Endothelial cell of umbilical vein (primary cell): Measurements from ENCODE around the gene CAMKMT. TPM values are rescaled to one million over a fixed set of nuclear protein-coding genes. Genes with fewer than 3 reads are reported as not detected.

ENCODE experiments used
- BruUV-seq: library from RNA; stranded (reverse); fragments of 400-500 nt; replicated peaks from 2 replicates; lab custom pipeline; 2021; lab: Mats Ljungman, UMichigan
- CTCF ChIA-PET: fragments of 300-600, 350-600 bp; sonication (Branson Sonifier 250); formaldehyde crosslinking; loops from one replicate; lab custom pipeline; 2021; ENCODE audit warnings: antibody characterized with exemption, inconsistent platforms; lab: Charles Lee
- POLR2A ChIA-PET: fragments of 300-600, 350-600 bp; sonication (Branson Sonifier 250); formaldehyde crosslinking; loops from one replicate; lab custom pipeline; 2021; ENCODE audit warnings: antibody characterized with exemption, inconsistent platforms; lab: Charles Lee
- DNase-seq: peaks from one replicate; pipeline ENCODE4 v3.0.0-alpha.2; 2011; ENCODE audit warnings: low read depth, low spot score
- FAIRE-seq: peaks from 2 replicates; lab custom pipeline; 2011; peaks lifted over from hg19 to GRCh38; lab: Jason Lieb, UNC
- H2AFZ ChIP-seq: 2 replicates; pipeline ENCODE4 v1.6.0; 2012; ENCODE audit warnings: low read depth, low read length, control low read depth, inconsistent platforms
- H3K27ac ChIP-seq: 2 replicates; pipeline ENCODE4 v1.5.1; 2011; ENCODE audit warnings: low read depth, mild to moderate bottlenecking, control low read depth, low read length, moderate library complexity; ENCODE audit not compliant: insufficient read depth
- H3K27me3 ChIP-seq, 2 experiments: 2 replicates each; pipeline versions ENCODE4 v1.6.0 to v1.6.1; 2011; ENCODE audit warnings: low read length in 2 of 2, mixed read lengths in 1 of 2; ENCODE audit not compliant: control insufficient read depth in 2 of 2, insufficient read depth in 2 of 2
- H3K36me3 ChIP-seq, 2 experiments: 2 replicates in 1 of 2; 3 replicates in 1 of 2; pipeline ENCODE4 v1.5.1; 2011; ENCODE audit warnings: low read length in 2 of 2, mild to moderate bottlenecking in 1 of 2, moderate library complexity in 1 of 2; ENCODE audit not compliant: control insufficient read depth in 2 of 2, insufficient read depth in 2 of 2; ENCODE audit errors: extremely low read depth in 1 of 2
- H3K4me1 ChIP-seq: 3 replicates; pipeline ENCODE4 v1.5.1; 2011; ENCODE audit warnings: mild to moderate bottlenecking, low read length; ENCODE audit not compliant: control insufficient read depth, insufficient read depth; ENCODE audit errors: extremely low read depth
- H3K4me2 ChIP-seq: 2 replicates; pipeline ENCODE4 v1.6.1; 2011; ENCODE audit warnings: low read length, control low read depth, mixed read lengths; ENCODE audit not compliant: insufficient read depth
- H3K4me3 ChIP-seq, 3 experiments: fragments of 200-600 bp in 1 of 3; sonication (generic), shearing (Covaris generic) in 1 of 3; replicated peaks in 1 of 3; 2 replicates each; pipeline ENCODE4 v1.5.1; 2011 to 2016; ENCODE audit warnings: control low read depth in 3 of 3, low read length in 3 of 3, mild to moderate bottlenecking in 2 of 3, inconsistent platforms in 1 of 3, low read depth in 1 of 3, moderate library complexity in 1 of 3; ENCODE audit not compliant: insufficient read depth in 1 of 3
- H3K79me2 ChIP-seq: 2 replicates; pipeline ENCODE4 v1.6.0; 2012; ENCODE audit warnings: low read length, inconsistent platforms; ENCODE audit not compliant: control insufficient read depth, insufficient read depth
- H3K9ac ChIP-seq: replicated peaks from 2 replicates; pipeline ENCODE3; 2011; ENCODE audit warnings: low read length, control low read depth; ENCODE audit not compliant: insufficient read depth; ENCODE audit errors: extremely low read depth
- H3K9me1 ChIP-seq: replicated peaks from 3 replicates; pipeline ENCODE4 v1.6.0; 2011; ENCODE audit warnings: mild to moderate bottlenecking, low read length; ENCODE audit not compliant: control insufficient read depth, insufficient read depth; ENCODE audit errors: extremely low read depth
- H3K9me3 ChIP-seq: replicated peaks from 2 replicates; pipeline ENCODE4 v1.5.1; 2012; ENCODE audit warnings: low read length, inconsistent platforms; ENCODE audit not compliant: control insufficient read depth, insufficient read depth
- H4K20me1 ChIP-seq: replicated peaks from 2 replicates; pipeline ENCODE3; 2011; ENCODE audit warnings: mild to moderate bottlenecking, low read length; ENCODE audit not compliant: control insufficient read depth, insufficient read depth; ENCODE audit errors: extremely low read depth
- CTCF ChIP-seq, 2 donors: IDR thresholded peaks; 1 replicate in 1 of 2; 2 replicates in 1 of 2; pipeline ENCODE4 v1.5.1; 2011; ENCODE audit warnings: low read length in 2 of 2, mild to moderate bottlenecking in 2 of 2, moderate library complexity in 2 of 2, control low read depth in 1 of 2, inconsistent platforms in 1 of 2, low read depth in 1 of 2; ENCODE audit not compliant: insufficient read depth in 1 of 2; ENCODE audit errors: extremely low read depth in 1 of 2
- EZH2 ChIP-seq: IDR thresholded peaks from 2 replicates; pipeline ENCODE4 v1.6.1; 2012; ENCODE audit warnings: borderline replicate concordance, low read depth, mild to moderate bottlenecking, moderate library complexity, low read length, inconsistent platforms; ENCODE audit not compliant: severe bottlenecking
- FOS ChIP-seq: IDR thresholded peaks from 2 replicates; pipeline ENCODE4 v1.6.1; 2011; ENCODE audit warnings: mild to moderate bottlenecking, low read length, moderate library complexity, borderline replicate concordance; ENCODE audit not compliant: insufficient read depth
- GATA2 ChIP-seq: IDR thresholded peaks from 2 replicates; pipeline ENCODE4 v1.7.0; 2011; ENCODE audit warnings: low read depth, mild to moderate bottlenecking, moderate library complexity, mixed read lengths, low read length; ENCODE audit not compliant: insufficient read length, insufficient read depth
- JUN ChIP-seq: IDR thresholded peaks from 2 replicates; pipeline ENCODE4 v1.6.1; 2011; ENCODE audit warnings: borderline replicate concordance, low read depth; ENCODE audit not compliant: insufficient read length, insufficient read depth
- MAX ChIP-seq: IDR thresholded peaks from 2 replicates; pipeline ENCODE4 v1.6.1; 2011; ENCODE audit not compliant: insufficient read depth, insufficient read length
- MYC ChIP-seq: IDR thresholded peaks from one replicate; pipeline ENCODE4 v1.6.1; 2011; ENCODE audit warnings: mild to moderate bottlenecking, low read depth, low read length
- POLR2A ChIP-seq: IDR thresholded peaks from 2 replicates; pipeline ENCODE4 v1.6.1; 2012; ENCODE audit warnings: low read depth, mild to moderate bottlenecking, control low read depth, low read length
- POLR2AphosphoS5 ChIP-seq: IDR thresholded peaks from 2 replicates; pipeline ENCODE4 v1.6.1; 2012; ENCODE audit warnings: low read depth, mild to moderate bottlenecking, control low read depth, low read length, moderate library complexity; ENCODE audit not compliant: insufficient read depth
- dilution Hi-C: fragments of 300-500 bp; cut with MboI; formaldehyde crosslinking; loops from one replicate; pipeline ENCODE4 v1.15.0; 2019; ENCODE audit warnings: low sequenced_read_pairs; ENCODE audit not compliant: extremely low pct_ligation_motif_present
- intact Hi-C: fragments of 100-400 bp; cut with micrococcal nuclease; formaldehyde crosslinking; loops from one replicate; pipeline ENCODE4 v1.10.0; 2022
- polyA plus RNA-seq, 4 experiments: library from polyadenylated mRNA; depleted of rRNA in 3 of 4; stranded (reverse) in 3 of 4; unstranded in 1 of 4; fragments of >200 nt; gene quantifications; 2 replicates each; pipeline versions ENCODE4 v1.2.1 to v1.2.3, GENCODE V29; 2011 to 2012; ENCODE audit warnings: missing spikeins in 1 of 4
- total RNA-seq: library from RNA; stranded (reverse); gene quantifications from 2 replicates; pipeline ENCODE4 v1.2.3, GENCODE V29; 2021

CAMKMT gene
- total and polyA plus RNA-seq, 2 donors (not counting 3 experiments of a cell fraction or from before 2014, with no cell fraction given) = 4.1 to 10.7 TPM

- no peak overlapping the region for H3K4me2 ChIP-seq
- H3K9me3 ChIP-seq = no peaks in the 10 kb centered on the region
- no peaks in the 10 kb centered on the region for H3K79me2 ChIP-seq
- H3K36me3 ChIP-seq = no peaks in the 10 kb centered on the region
- H3K27ac ChIP-seq = no peak overlapping the region
- BruUV-seq = no TSS peak
- no peak overlapping the region for H3K9ac ChIP-seq
- no peaks in the 10 kb centered on the region for H3K9me1 ChIP-seq
- H4K20me1 ChIP-seq = no peaks in the 10 kb centered on the region
- DNase-seq (no peak), FAIRE-seq (no peak)
- peaks cover 9% of the 10 kb centered on the region for H3K4me1 ChIP-seq
- H3K27me3 ChIP-seq = no peaks in the 10 kb centered on the region
- dilution Hi-C loops = no loop called here
- no peak overlapping the region for H2AFZ ChIP-seq
- POLR2A ChIA-PET = no interaction called here
- intact Hi-C loops = no loop called here
- TF ChIP-seq JUN (no peak), MAX (no peak), POLR2A (no peak), EZH2 (no peak), MYC (no peak), POLR2AphosphoS5 (no peak), GATA2 (no peak), CTCF (IDR thresholded peaks at IDR 0.05; ENCODE audit: extremely low read depth in 1 of 2, insufficient read depth in 1 of 2, low read depth in 1 of 2, low read length in 2 of 2) (no peak), FOS (no peak)
- H3K4me3 ChIP-seq = no peak overlapping the region
- CTCF ChIA-PET = interaction anchor here (1.0 to 4.3 kb wide), 4 partner anchors 10 to 396 kb away, joined by 4 to 32 read pairs (median 17); no protein-coding TSS in a partner anchor
Observed at GRCh38 chr2:44559108-44559507, 197.4 kb downstream of the CAMKMT start.
